ENCODE results near the gene WDR93.

The WDR93 gene

GRCh38 chr15:89690276-89691218 lies at the start of gene WDR93, which contains the start of gene PEX11A:
WDR93 (plus strand) TSS chr15:89690811; CDS start chr15:89701747, 10,936 bp downstream.
PEX11A (minus strand) TSS chr15:89690754; CDS start chr15:89690632, 122 bp downstream.
- no peak within 1 kb of the TSS for H3K27ac ChIP-seq (ENCODE audit: low read length)
- peaks cover 0 to 4% of the 10 kb centered on the region in 2 donors for H3K36me3 ChIP-seq (ENCODE audit: control insufficient read depth in 2 of 2, insufficient read depth in 2 of 2, low read length in 2 of 2)
- H3K9me3 ChIP-seq (ENCODE audit: control insufficient read depth in 2 of 2, low read length in 2 of 2), result no peaks in the 10 kb centered on the region
- H3K4me1 ChIP-seq (ENCODE audit: control insufficient read depth, insufficient read depth, low read length), result peaks cover 8% of the 10 kb centered on the region
- peak within 1 kb of the TSS; percentile 84 to 89 for H3K9ac ChIP-seq (ENCODE audit: low read length in 2 of 2)
- H3K27me3 ChIP-seq (ENCODE audit: control insufficient read depth in 1 of 2, insufficient read depth in 2 of 2, low read length in 2 of 2), result no peaks in the 10 kb centered on the region
- peak within 1 kb of the TSS; percentile 97 to 99 for H3K4me3 ChIP-seq (ENCODE audit: low read length in 2 of 2)

GRCh38 chr15:89641053-89641452 lies 49.6 kb upstream of the WDR93 start:
- H3K27me3 ChIP-seq (ENCODE audit: control insufficient read depth in 1 of 2, insufficient read depth in 2 of 2, low read length in 2 of 2), result no peaks in the 10 kb centered on the region
- no peaks in the 10 kb centered on the region for H3K4me1 ChIP-seq (ENCODE audit: control insufficient read depth, insufficient read depth, low read length)
- H3K36me3 ChIP-seq (ENCODE audit: control insufficient read depth in 2 of 2, insufficient read depth in 2 of 2, low read length in 2 of 2), result peaks cover 3 to 13% of the 10 kb centered on the region in 2 donors
- no peak overlapping the region for H3K27ac ChIP-seq (ENCODE audit: low read length)
- H3K4me3 ChIP-seq (ENCODE audit: low read length in 2 of 2), result no peak overlapping the region
- H3K9me3 ChIP-seq (ENCODE audit: control insufficient read depth in 2 of 2, low read length in 2 of 2), result no peaks in the 10 kb centered on the region
- no peak overlapping the region for H3K9ac ChIP-seq (ENCODE audit: low read length in 2 of 2)

- Histone ChIP-seq H3K36me3 (ENCODE audit: control insufficient read depth in 2 of 2, insufficient read depth in 2 of 2, low read length in 2 of 2) (peaks cover 3 to 13% of the 10 kb centered on the region in 2 donors), H3K4me1 (ENCODE audit: control insufficient read depth, insufficient read depth, low read length) (peaks cover 3% of the 10 kb centered on the region), H3K27me3 (ENCODE audit: control insufficient read depth in 1 of 2, insufficient read depth in 2 of 2, low read length in 2 of 2) (no peaks in the 10 kb centered on the region), H3K4me3 (ENCODE audit: low read length in 2 of 2) (no peak overlapping the region), H3K27ac (ENCODE audit: low read length) (no peak overlapping the region), H3K9ac (ENCODE audit: low read length in 2 of 2) (no peak overlapping the region), H3K9me3 (ENCODE audit: control insufficient read depth in 2 of 2, low read length in 2 of 2) (no peaks in the 10 kb centered on the region)
These were observed 48.5 kb upstream of the WDR93 start for GRCh38 chr15:89642106-89642505.

- peaks cover 3 to 13% of the 10 kb centered on the region in 2 donors for H3K36me3 ChIP-seq (ENCODE audit: control insufficient read depth in 2 of 2, insufficient read depth in 2 of 2, low read length in 2 of 2)
- H3K9me3 ChIP-seq (ENCODE audit: control insufficient read depth in 2 of 2, low read length in 2 of 2), result no peaks in the 10 kb centered on the region
- H3K27me3 ChIP-seq (ENCODE audit: control insufficient read depth in 1 of 2, insufficient read depth in 2 of 2, low read length in 2 of 2), result no peaks in the 10 kb centered on the region
- H3K9ac ChIP-seq (ENCODE audit: low read length in 2 of 2), result no peak overlapping the region
- peaks cover 7% of the 10 kb centered on the region for H3K4me1 ChIP-seq (ENCODE audit: control insufficient read depth, insufficient read depth, low read length)
- H3K4me3 ChIP-seq (ENCODE audit: low read length in 2 of 2), result no peak overlapping the region
- no peak overlapping the region for H3K27ac ChIP-seq (ENCODE audit: low read length)
These were observed 44.9 kb upstream of the WDR93 start for GRCh38 chr15:89645680-89646079.

- Histone ChIP-seq H3K4me1 (ENCODE audit: control insufficient read depth, insufficient read depth, low read length) (peaks cover 7% of the 10 kb centered on the region), H3K4me3 (ENCODE audit: low read length in 2 of 2) (no peak overlapping the region), H3K27me3 (ENCODE audit: control insufficient read depth in 1 of 2, insufficient read depth in 2 of 2, low read length in 2 of 2) (no peaks in the 10 kb centered on the region), H3K9ac (ENCODE audit: low read length in 2 of 2) (no peak overlapping the region), H3K27ac (ENCODE audit: low read length) (no peak overlapping the region), H3K9me3 (ENCODE audit: control insufficient read depth in 2 of 2, low read length in 2 of 2) (no peaks in the 10 kb centered on the region), H3K36me3 (ENCODE audit: control insufficient read depth in 2 of 2, insufficient read depth in 2 of 2, low read length in 2 of 2) (peaks cover 3 to 10% of the 10 kb centered on the region in 2 donors)
These were observed 44.0 kb upstream of the WDR93 start for GRCh38 chr15:89646416-89647141.

- Histone ChIP-seq H3K9me3 (ENCODE audit: control insufficient read depth in 2 of 2, low read length in 2 of 2) (no peaks in the 10 kb centered on the region), H3K27ac (ENCODE audit: low read length) (no peak overlapping the region), H3K36me3 (ENCODE audit: control insufficient read depth in 2 of 2, insufficient read depth in 2 of 2, low read length in 2 of 2) (peaks cover 5 to 6% of the 10 kb centered on the region in 2 donors), H3K4me3 (ENCODE audit: low read length in 2 of 2) (peak overlapping the region in 1 of 2 donors; percentile 44), H3K9ac (ENCODE audit: low read length in 2 of 2) (no peak overlapping the region), H3K4me1 (ENCODE audit: control insufficient read depth, insufficient read depth, low read length) (peaks cover 7% of the 10 kb centered on the region), H3K27me3 (ENCODE audit: control insufficient read depth in 1 of 2, insufficient read depth in 2 of 2, low read length in 2 of 2) (no peaks in the 10 kb centered on the region)
These were observed 43.3 kb upstream of the WDR93 start for GRCh38 chr15:89647191-89647851.

GRCh38 chr15:89648106-89649012 lies 42.3 kb upstream of the WDR93 start:
- no peak overlapping the region for H3K9ac ChIP-seq (ENCODE audit: low read length in 2 of 2)
- H3K9me3 ChIP-seq (ENCODE audit: control insufficient read depth in 2 of 2, low read length in 2 of 2), result no peaks in the 10 kb centered on the region
- H3K27me3 ChIP-seq (ENCODE audit: control insufficient read depth in 1 of 2, insufficient read depth in 2 of 2, low read length in 2 of 2), result no peaks in the 10 kb centered on the region
- H3K36me3 ChIP-seq (ENCODE audit: control insufficient read depth in 2 of 2, insufficient read depth in 2 of 2, low read length in 2 of 2), result peaks cover 4 to 5% of the 10 kb centered on the region in 2 donors
- H3K4me1 ChIP-seq (ENCODE audit: control insufficient read depth, insufficient read depth, low read length), result peaks cover 7% of the 10 kb centered on the region
- no peak overlapping the region for H3K27ac ChIP-seq (ENCODE audit: low read length)
- H3K4me3 ChIP-seq (ENCODE audit: low read length in 2 of 2), result no peak overlapping the region

- Histone ChIP-seq H3K27ac (ENCODE audit: low read length) (no peak overlapping the region), H3K9me3 (ENCODE audit: control insufficient read depth in 2 of 2, low read length in 2 of 2) (no peaks in the 10 kb centered on the region), H3K36me3 (ENCODE audit: control insufficient read depth in 2 of 2, insufficient read depth in 2 of 2, low read length in 2 of 2) (peaks cover 3 to 5% of the 10 kb centered on the region in 2 donors), H3K4me1 (ENCODE audit: control insufficient read depth, insufficient read depth, low read length) (peaks cover 7% of the 10 kb centered on the region), H3K27me3 (ENCODE audit: control insufficient read depth in 1 of 2, insufficient read depth in 2 of 2, low read length in 2 of 2) (no peaks in the 10 kb centered on the region), H3K9ac (ENCODE audit: low read length in 2 of 2) (no peak overlapping the region), H3K4me3 (ENCODE audit: low read length in 2 of 2) (no peak overlapping the region)
These were observed 41.5 kb upstream of the WDR93 start for GRCh38 chr15:89649013-89649625.

GRCh38 chr15:89649716-89650115 lies 40.9 kb upstream of the WDR93 start:
- Histone ChIP-seq H3K4me1 (ENCODE audit: control insufficient read depth, insufficient read depth, low read length) (peaks cover 12% of the 10 kb centered on the region), H3K27ac (ENCODE audit: low read length) (no peak overlapping the region), H3K9ac (ENCODE audit: low read length in 2 of 2) (no peak overlapping the region), H3K4me3 (ENCODE audit: low read length in 2 of 2) (no peak overlapping the region), H3K9me3 (ENCODE audit: control insufficient read depth in 2 of 2, low read length in 2 of 2) (no peaks in the 10 kb centered on the region), H3K36me3 (ENCODE audit: control insufficient read depth in 2 of 2, insufficient read depth in 2 of 2, low read length in 2 of 2) (peaks cover 2 to 3% of the 10 kb centered on the region in 2 donors), H3K27me3 (ENCODE audit: control insufficient read depth in 1 of 2, insufficient read depth in 2 of 2, low read length in 2 of 2) (no peaks in the 10 kb centered on the region)
